WTC11 (cell line): ENCODE results near the gene MS4A6A.

Source experiments
- CREB1 ChIP-seq: sonication (generic); formaldehyde crosslinking; IDR thresholded peaks from 2 replicates; pipeline ENCODE4 v1.8.0; 2023; ENCODE audit warnings: mild to moderate bottlenecking, missing genetic modification reagents
- FOXJ3 ChIP-seq: sonication (generic); formaldehyde crosslinking; IDR thresholded peaks from 2 replicates; pipeline ENCODE4 v1.9.0; 2021; ENCODE audit warnings: missing genetic modification reagents, mild to moderate bottlenecking, borderline replicate concordance
- GTF2I ChIP-seq: fragments of 250-450 bp; sonication (Bioruptor Pico); conservative IDR thresholded peaks from 2 replicates; pipeline ENCODE4 v1.4.0; 2021; ENCODE audit warnings: mild to moderate bottlenecking
- PRRX2 ChIP-seq: fragments of 250-450 bp; sonication (Bioruptor Pico); IDR thresholded peaks from 2 replicates; pipeline ENCODE4 v1.8.0; 2021; ENCODE audit warnings: mild to moderate bottlenecking
- SMAD3 ChIP-seq: sonication (generic); formaldehyde crosslinking; IDR thresholded peaks from 2 replicates; pipeline ENCODE4 v1.8.0; 2022; ENCODE audit warnings: missing genetic modification reagents, mild to moderate bottlenecking, borderline replicate concordance
- ZNF263 ChIP-seq: sonication (generic); formaldehyde crosslinking; IDR thresholded peaks from 2 replicates; pipeline ENCODE4 v1.8.1; 2022; ENCODE audit warnings: low read depth, mild to moderate bottlenecking, moderate library complexity, missing genetic modification reagents
- TF ChIP-seq, protein P1 (sequence below): fragments of 200-600 bp; IDR thresholded peaks from 2 replicates; pipeline ENCODE4 v1.8.0; 2022; ENCODE audit warnings: antibody characterized with exemption
- TF ChIP-seq, protein P2 (sequence below): sonication (generic); formaldehyde crosslinking; IDR thresholded peaks from 2 replicates; pipeline ENCODE4 v1.8.0; 2023; ENCODE audit warnings: mild to moderate bottlenecking, missing genetic modification reagents
- TF ChIP-seq, protein P3 (sequence below): sonication (generic); formaldehyde crosslinking; conservative IDR thresholded peaks from 2 replicates; pipeline ENCODE4 v1.8.1; 2022; ENCODE audit warnings: mild to moderate bottlenecking, missing genetic modification reagents
- TF ChIP-seq, protein P4 (sequence below): sonication (generic); formaldehyde crosslinking; IDR thresholded peaks from 2 replicates; pipeline ENCODE4 v1.8.0; 2023; ENCODE audit warnings: missing genetic modification reagents

DNA sequence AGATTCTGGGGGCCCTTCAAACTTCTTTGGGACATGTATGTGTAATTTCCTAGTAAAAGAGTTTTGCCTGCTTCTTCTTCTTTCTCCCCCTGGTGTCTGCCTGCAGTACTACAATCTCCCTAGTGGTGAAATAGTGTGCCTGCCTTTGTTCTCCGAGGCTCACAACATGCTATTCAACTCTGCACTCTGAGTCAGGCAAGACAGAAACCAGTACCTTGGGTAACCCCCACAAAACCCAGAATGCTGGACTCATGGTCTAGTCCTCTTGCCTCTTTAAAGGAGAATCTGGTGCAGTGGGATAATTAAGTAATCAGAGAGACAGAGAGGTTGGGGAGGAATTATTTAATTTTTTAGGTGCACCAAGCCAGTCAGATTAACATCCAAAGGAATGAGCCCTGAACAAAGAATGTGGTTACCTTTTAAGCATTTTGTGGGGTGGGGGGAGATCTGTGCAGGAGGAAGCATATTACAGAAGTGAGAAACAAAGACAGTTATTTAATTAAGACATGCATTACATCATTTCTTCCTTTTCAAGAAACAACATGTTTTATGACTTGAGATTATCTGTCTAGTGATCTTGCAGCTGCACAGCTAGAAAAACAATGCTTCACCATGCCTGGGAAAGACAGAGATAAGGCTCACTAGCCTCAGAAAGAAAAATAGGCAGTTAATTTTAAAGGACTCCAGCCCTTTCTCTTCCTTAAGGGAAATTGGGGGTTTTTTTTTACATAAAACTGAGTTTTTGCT is 11.0 kb upstream of the MS4A6A start:
- TF ChIP-seq, protein P1, sequence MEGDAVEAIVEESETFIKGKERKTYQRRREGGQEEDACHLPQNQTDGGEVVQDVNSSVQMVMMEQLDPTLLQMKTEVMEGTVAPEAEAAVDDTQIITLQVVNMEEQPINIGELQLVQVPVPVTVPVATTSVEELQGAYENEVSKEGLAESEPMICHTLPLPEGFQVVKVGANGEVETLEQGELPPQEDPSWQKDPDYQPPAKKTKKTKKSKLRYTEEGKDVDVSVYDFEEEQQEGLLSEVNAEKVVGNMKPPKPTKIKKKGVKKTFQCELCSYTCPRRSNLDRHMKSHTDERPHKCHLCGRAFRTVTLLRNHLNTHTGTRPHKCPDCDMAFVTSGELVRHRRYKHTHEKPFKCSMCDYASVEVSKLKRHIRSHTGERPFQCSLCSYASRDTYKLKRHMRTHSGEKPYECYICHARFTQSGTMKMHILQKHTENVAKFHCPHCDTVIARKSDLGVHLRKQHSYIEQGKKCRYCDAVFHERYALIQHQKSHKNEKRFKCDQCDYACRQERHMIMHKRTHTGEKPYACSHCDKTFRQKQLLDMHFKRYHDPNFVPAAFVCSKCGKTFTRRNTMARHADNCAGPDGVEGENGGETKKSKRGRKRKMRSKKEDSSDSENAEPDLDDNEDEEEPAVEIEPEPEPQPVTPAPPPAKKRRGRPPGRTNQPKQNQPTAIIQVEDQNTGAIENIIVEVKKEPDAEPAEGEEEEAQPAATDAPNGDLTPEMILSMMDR, result peak; percentile 73
- TF ChIP-seq PRRX2 (CRISPR knock-in tag) (no peak), ZNF263 (CRISPR knock-in tag) (no peak), FOXJ3 (CRISPR knock-in tag) (no peak), GTF2I (no peak), SMAD3 (CRISPR knock-in tag) (no peak), CREB1 (no peak)
- TF ChIP-seq, protein P2, sequence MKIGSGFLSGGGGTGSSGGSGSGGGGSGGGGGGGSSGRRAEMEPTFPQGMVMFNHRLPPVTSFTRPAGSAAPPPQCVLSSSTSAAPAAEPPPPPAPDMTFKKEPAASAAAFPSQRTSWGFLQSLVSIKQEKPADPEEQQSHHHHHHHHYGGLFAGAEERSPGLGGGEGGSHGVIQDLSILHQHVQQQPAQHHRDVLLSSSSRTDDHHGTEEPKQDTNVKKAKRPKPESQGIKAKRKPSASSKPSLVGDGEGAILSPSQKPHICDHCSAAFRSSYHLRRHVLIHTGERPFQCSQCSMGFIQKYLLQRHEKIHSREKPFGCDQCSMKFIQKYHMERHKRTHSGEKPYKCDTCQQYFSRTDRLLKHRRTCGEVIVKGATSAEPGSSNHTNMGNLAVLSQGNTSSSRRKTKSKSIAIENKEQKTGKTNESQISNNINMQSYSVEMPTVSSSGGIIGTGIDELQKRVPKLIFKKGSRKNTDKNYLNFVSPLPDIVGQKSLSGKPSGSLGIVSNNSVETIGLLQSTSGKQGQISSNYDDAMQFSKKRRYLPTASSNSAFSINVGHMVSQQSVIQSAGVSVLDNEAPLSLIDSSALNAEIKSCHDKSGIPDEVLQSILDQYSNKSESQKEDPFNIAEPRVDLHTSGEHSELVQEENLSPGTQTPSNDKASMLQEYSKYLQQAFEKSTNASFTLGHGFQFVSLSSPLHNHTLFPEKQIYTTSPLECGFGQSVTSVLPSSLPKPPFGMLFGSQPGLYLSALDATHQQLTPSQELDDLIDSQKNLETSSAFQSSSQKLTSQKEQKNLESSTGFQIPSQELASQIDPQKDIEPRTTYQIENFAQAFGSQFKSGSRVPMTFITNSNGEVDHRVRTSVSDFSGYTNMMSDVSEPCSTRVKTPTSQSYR, result no peak
- TF ChIP-seq, protein P3, sequence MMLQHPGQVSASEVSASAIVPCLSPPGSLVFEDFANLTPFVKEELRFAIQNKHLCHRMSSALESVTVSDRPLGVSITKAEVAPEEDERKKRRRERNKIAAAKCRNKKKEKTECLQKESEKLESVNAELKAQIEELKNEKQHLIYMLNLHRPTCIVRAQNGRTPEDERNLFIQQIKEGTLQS (CRISPR knock-in tag), result no peak
- TF ChIP-seq, protein P4, sequence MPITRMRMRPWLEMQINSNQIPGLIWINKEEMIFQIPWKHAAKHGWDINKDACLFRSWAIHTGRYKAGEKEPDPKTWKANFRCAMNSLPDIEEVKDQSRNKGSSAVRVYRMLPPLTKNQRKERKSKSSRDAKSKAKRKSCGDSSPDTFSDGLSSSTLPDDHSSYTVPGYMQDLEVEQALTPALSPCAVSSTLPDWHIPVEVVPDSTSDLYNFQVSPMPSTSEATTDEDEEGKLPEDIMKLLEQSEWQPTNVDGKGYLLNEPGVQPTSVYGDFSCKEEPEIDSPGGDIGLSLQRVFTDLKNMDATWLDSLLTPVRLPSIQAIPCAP (CRISPR knock-in tag), result no peak
